Loucy (cell line): ENCODE measurements around the gene KRT76.

Source experiments
- CTCF ChIP-seq: fragments of 200-600 bp; sonication (generic); conservative IDR thresholded peaks from 2 replicates; pipeline ENCODE4 v1.5.1; 2014; ENCODE audit warnings: mild to moderate bottlenecking, antibody characterized with exemption, low read length
- EZH2phosphoT487 ChIP-seq: fragments of 200-600 bp; IDR thresholded peaks from 2 replicates; pipeline ENCODE4 v1.6.1; 2018; ENCODE audit warnings: antibody characterized with exemption, mild to moderate bottlenecking, moderate library complexity, borderline replicate concordance

GRCh38 chr12:52792185-52793029, 15.3 kb upstream of the KRT76 start:
- TF ChIP-seq CTCF (no peak), EZH2phosphoT487 (no peak)
